Retina (tissue), 1 donor: Measurements from ENCODE around the gene FYB2.
A peak's percentile ranks its signal among the peaks of the same experiment; 100 is the strongest.

Experiments
- DNase-seq: peaks from one replicate; pipeline ENCODE4 v3.0.0-alpha.2; 2016

FYB2 gene

GRCh38 chr1:56710646-56711045, 108.6 kb downstream of the FYB2 start:
- DNase-seq = no peak

DNA sequence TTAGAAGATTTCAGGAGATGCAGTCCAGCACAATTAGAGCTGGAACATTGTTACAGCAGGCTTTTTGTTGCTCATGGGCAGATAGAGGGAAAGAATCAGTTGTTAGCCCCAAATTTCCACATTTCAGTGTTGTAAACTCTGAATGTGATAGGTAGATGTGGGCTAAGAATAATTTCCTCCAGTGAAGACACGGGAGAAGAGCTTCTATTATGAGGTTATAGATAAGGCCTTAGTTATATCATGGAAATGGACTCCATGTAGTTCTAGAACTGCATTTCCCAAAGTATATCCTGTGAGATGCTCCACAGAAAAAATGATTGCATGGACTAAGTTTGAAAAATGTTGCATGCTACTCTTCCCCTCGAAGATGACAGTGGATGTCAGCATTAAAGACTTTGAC, 109.2 kb downstream of the FYB2 start:
- DNase-seq = no peak

GRCh38 chr1:56709269-56709880, 109.8 kb downstream of the FYB2 start:
- DNase-seq = peak; percentile 24

DNA sequence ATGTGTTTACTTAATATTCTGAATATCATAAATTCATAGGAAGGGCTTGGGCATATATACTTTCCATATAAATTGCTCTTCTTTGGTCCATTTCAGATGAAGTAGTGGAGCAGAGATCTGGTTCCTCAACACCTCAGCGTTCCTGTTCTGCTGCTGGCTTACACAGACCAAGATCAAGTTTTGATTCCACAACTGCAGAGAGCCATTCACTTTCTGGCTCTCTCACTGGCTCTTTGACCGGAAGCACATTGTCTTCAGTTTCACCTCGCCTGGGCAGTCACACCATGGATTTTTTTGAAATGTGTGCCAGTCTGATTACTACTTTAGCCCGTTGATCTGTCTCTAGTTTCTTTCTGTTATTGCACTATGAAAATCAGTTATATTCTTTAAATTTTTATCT, 111.8 kb downstream of the FYB2 start:
- DNase-seq = no peak

GRCh38 chr1:56703747-56704146, 115.5 kb downstream of the FYB2 start:
- DNase-seq = no peak

GRCh38 chr1:56696663-56697062, 122.5 kb downstream of the FYB2 start:
- no peak for DNase-seq

DNA sequence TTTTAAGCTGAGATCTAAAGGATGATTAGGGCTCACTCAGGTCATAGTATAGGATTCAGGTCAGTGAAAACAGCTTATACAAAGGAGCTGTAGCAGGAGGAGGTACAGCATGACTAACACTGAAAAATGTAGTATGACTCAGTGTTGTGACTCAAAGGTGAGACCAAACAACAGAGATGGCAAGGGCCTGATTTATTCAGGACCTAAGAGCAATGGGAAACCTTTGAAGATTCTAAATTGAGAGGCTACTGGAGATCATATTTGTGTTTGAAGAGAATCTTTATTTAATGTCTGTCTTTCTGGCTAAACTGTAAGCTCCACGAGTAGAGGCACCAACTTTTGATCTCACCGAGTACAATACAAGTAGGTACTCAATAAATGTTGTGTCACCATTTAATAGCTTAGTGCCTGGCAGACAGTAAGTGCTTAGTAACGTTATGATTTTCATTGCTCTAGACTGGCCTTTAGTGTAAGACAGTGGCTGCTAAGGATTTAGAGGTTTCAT, 130.6 kb downstream of the FYB2 start:
- DNase-seq = no peak

DNA sequence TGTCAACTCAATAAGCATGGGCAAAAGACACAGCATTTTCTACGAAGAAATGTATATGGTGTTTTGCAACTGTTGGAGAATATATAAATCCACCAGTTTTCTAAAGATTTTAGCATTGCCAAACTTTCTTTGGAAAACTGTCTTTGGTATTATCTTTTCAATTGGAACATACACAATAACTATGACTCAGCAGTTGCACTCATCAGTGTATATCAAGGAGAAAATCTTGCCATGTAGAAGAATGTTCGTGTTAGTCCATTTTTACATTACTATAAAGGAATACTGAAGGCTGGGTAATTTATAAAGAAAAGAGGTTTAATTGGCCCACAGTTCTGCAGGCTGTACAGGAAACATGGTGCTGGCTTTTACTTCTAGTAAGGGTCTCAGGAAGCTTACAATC, 133.0 kb downstream of the FYB2 start:
- no peak for DNase-seq

GRCh38 chr1:56683569-56683968, 135.6 kb downstream of the FYB2 start:
- DNase-seq = no peak

- no peak for DNase-seq
Measured at GRCh38 chr1:56676571-56677035, 142.6 kb downstream of the FYB2 start.

- no peak for DNase-seq
Measured at GRCh38 chr1:56675763-56676162, 143.4 kb downstream of the FYB2 start.

- no peak for DNase-seq
Measured at GRCh38 chr1:56672579-56672978, 146.6 kb downstream of the FYB2 start.

DNA sequence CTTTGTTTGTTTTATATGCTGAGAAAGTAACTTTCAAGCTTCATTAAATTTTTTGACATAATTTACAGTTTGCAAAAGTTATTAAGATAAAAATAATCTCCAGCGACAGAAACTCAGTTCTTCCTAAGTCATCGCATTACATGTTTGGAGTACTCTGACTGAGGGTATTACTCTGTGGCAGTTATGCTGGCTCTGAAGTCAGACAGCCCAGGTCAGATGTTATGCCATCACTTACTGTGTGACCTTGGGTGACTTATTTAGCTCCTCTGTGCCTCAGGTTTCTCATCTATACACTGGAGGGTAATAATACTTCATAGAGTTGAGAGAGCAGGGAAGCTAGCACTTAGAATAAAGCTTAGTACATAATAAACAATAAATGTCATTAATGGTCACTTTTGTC, 147.7 kb downstream of the FYB2 start:
- no peak for DNase-seq

- no peak for DNase-seq
Measured at GRCh38 chr1:56671085-56671484, 148.1 kb downstream of the FYB2 start.

- no peak for DNase-seq
Measured at GRCh38 chr1:56670350-56670749, 148.9 kb downstream of the FYB2 start.
